Central memory CD4-positive, alpha-beta T cell (primary cell): ENCODE data around the gene MRPL16.
"Not testable (repeated sequence)": the region's sequence is repeated elsewhere in the genome, so short reads cannot be mapped to it uniquely, and the experiment has no call there.

Experiments
- DNase-seq: peaks from one replicate; pipeline ENCODE4 v3.0.0; 2022
- total RNA-seq, 3 experiments: gene quantifications; one replicate each; lab custom pipeline; 2026; lab: John Stamatoyannopoulos, UW

The MRPL16 gene
- 12.7 to 56.6 (median 36.9) reads per million in 3 experiments for total RNA-seq

- DNase-seq: peak; percentile 83
Observed at GRCh38 chr11:59810189-59810910, at the start of gene MRPL16. MRPL16 (minus strand) TSS chr11:59810778; CDS start chr11:59810658, 120 bp downstream.

- DNase-seq: no peak
Observed at GRCh38 chr11:59859673-59860072, 49.1 kb upstream of the MRPL16 start.

GRCh38 chr11:59857439-59858434, 47.2 kb upstream of the MRPL16 start:
- peak; percentile 0 for DNase-seq

- no peak for DNase-seq
Observed at GRCh38 chr11:59854871-59855270, 44.3 kb upstream of the MRPL16 start.

- DNase-seq: not testable (repeated sequence)
Observed at GRCh38 chr11:59851416-59851815, 40.8 kb upstream of the MRPL16 start.

GRCh38 chr11:59849551-59849950, 39.0 kb upstream of the MRPL16 start:
- not testable (repeated sequence) for DNase-seq

- no peak for DNase-seq
Observed at GRCh38 chr11:59849129-59849528, 38.6 kb upstream of the MRPL16 start.

- DNase-seq: not testable (repeated sequence)
Observed at GRCh38 chr11:59848439-59848838, 37.9 kb upstream of the MRPL16 start.

- DNase-seq: no peak
Observed at GRCh38 chr11:59847626-59848025, 37.0 kb upstream of the MRPL16 start.

- no peak for DNase-seq
Observed at GRCh38 chr11:59846556-59846955, 36.0 kb upstream of the MRPL16 start.

- DNase-seq: no peak
Observed at GRCh38 chr11:59845399-59845798, 34.8 kb upstream of the MRPL16 start, which contains the start of gene CBLIF. CBLIF (minus strand) TSS chr11:59845499; CDS start chr11:59845453, 46 bp downstream.

GRCh38 chr11:59842316-59842715, 31.7 kb upstream of the MRPL16 start:
- no peak for DNase-seq

- DNase-seq: no peak
Observed at GRCh38 chr11:59841514-59841913, 30.9 kb upstream of the MRPL16 start.

GRCh38 chr11:59839615-59840014, 29.0 kb upstream of the MRPL16 start:
- DNase-seq: no peak

- DNase-seq: no peak
Observed at GRCh38 chr11:59833602-59834001, 23.0 kb upstream of the MRPL16 start.

- DNase-seq: no peak
Observed at GRCh38 chr11:59829358-59829757, 18.8 kb upstream of the MRPL16 start.

- no peak for DNase-seq
Observed at GRCh38 chr11:59822989-59823566, 12.5 kb upstream of the MRPL16 start.

- DNase-seq: no peak
Observed at GRCh38 chr11:59818572-59818971, 8.0 kb upstream of the MRPL16 start.

GRCh38 chr11:59816434-59816833, 5.9 kb upstream of the MRPL16 start:
- DNase-seq: not testable (repeated sequence)

GRCh38 chr11:59815754-59816153, 5.2 kb upstream of the MRPL16 start:
- DNase-seq: no peak

GRCh38 chr11:59814021-59814420, 3.4 kb upstream of the MRPL16 start:
- no peak for DNase-seq

GRCh38 chr11:59813364-59813763, 2.8 kb upstream of the MRPL16 start:
- DNase-seq: no peak

- no peak for DNase-seq
Observed at GRCh38 chr11:59812220-59812619, 1.6 kb upstream of the MRPL16 start.
